ENCODE results near the gene SBNO1.
A peak's percentile ranks its signal among the peaks of the same experiment; 100 is the strongest.
"Not testable (repeated sequence)": the region's sequence is repeated elsewhere in the genome, so short reads cannot be mapped to it uniquely, and the experiment has no call there.

SBNO1 gene

GRCh38 chr12:123388951-123389559 is 24.4 kb upstream of the SBNO1 start:
- DNase-seq (ENCODE audit: low read depth in 2 of 2): no peak

- peak; percentile 48 to 55 for DNase-seq (ENCODE audit: low read depth in 2 of 2)
Measured at GRCh38 chr12:123388177-123388950, 23.7 kb upstream of the SBNO1 start.

GRCh38 chr12:123387508-123388176 is 23.0 kb upstream of the SBNO1 start:
- DNase-seq (ENCODE audit: low read depth in 2 of 2): no peak

- not testable (repeated sequence) for DNase-seq (ENCODE audit: low read depth in 2 of 2)
Measured at GRCh38 chr12:123385536-123385935, 20.9 kb upstream of the SBNO1 start.

- no peak for DNase-seq (ENCODE audit: low read depth in 2 of 2)
Measured at GRCh38 chr12:123384994-123385376, 20.3 kb upstream of the SBNO1 start.

GRCh38 chr12:123384318-123384993 is 19.8 kb upstream of the SBNO1 start:
- DNase-seq (ENCODE audit: low read depth in 2 of 2): no peak

GRCh38 chr12:123382684-123383083 is 18.0 kb upstream of the SBNO1 start:
- DNase-seq (ENCODE audit: low read depth in 2 of 2): no peak

- DNase-seq (ENCODE audit: low read depth in 2 of 2): no peak
Measured at GRCh38 chr12:123379391-123379790, 14.7 kb upstream of the SBNO1 start.

GRCh38 chr12:123372415-123372814 is 7.8 kb upstream of the SBNO1 start:
- not testable (repeated sequence) for DNase-seq (ENCODE audit: low read depth in 2 of 2)

- not testable (repeated sequence) for DNase-seq (ENCODE audit: low read depth in 2 of 2)
Measured at GRCh38 chr12:123371667-123372368, 7.2 kb upstream of the SBNO1 start.

GRCh38 chr12:123369229-123369628 is 4.6 kb upstream of the SBNO1 start:
- DNase-seq (ENCODE audit: low read depth in 2 of 2): no peak

- DNase-seq (ENCODE audit: low read depth in 2 of 2): not testable (repeated sequence)
Measured at GRCh38 chr12:123368431-123368830, 3.8 kb upstream of the SBNO1 start.

GRCh38 chr12:123367511-123367910 is 2.9 kb upstream of the SBNO1 start:
- no peak for DNase-seq (ENCODE audit: low read depth in 2 of 2)

- peak; percentile 94 to 96 for DNase-seq (ENCODE audit: low read depth in 2 of 2)
Measured at GRCh38 chr12:123365025-123365917, 624 bp upstream of the SBNO1 start.

- no peak for DNase-seq (ENCODE audit: low read depth in 2 of 2)
Measured at GRCh38 chr12:123363740-123364531, 711 bp downstream of the SBNO1 start.

- no peak for DNase-seq (ENCODE audit: low read depth in 2 of 2)
Measured at GRCh38 chr12:123363390-123363739, 1.3 kb downstream of the SBNO1 start.

- no peak for DNase-seq (ENCODE audit: low read depth in 2 of 2)
Measured at GRCh38 chr12:123358035-123358434, 6.6 kb downstream of the SBNO1 start.

GRCh38 chr12:123356159-123356670 is 8.4 kb downstream of the SBNO1 start:
- no peak for DNase-seq (ENCODE audit: low read depth in 2 of 2)

GRCh38 chr12:123354600-123354999 is 10.0 kb downstream of the SBNO1 start:
- no peak for DNase-seq (ENCODE audit: low read depth in 2 of 2)

GRCh38 chr12:123351349-123351748 is 13.3 kb downstream of the SBNO1 start:
- no peak for DNase-seq (ENCODE audit: low read depth in 2 of 2)

Measured in stimulated activated CD8-positive, alpha-beta memory T cell treated with anti-CD3 and anti-CD28 coated beads, Interleukin-2, amount 100 ng/mL, for 1 hour (primary cell).